Stomach (tissue), 4 donors: Measurements from ENCODE around the gene TBC1D2.

Experiments used
- CTCF ChIP-seq, 7 experiments: fragments of 450-650 bp in 4 of 7; fragments of 200-600 bp in 3 of 7; sonication (generic) in 3 of 7; IDR thresholded peaks; one replicate each; pipeline ENCODE4 v1.5.1; 2016 to 2019; ENCODE audit warnings: antibody characterized with exemption in 7 of 7, control low read depth in 2 of 7, mild to moderate bottlenecking in 1 of 7
- POLR2A ChIP-seq, 4 donors: fragments of 450-650 bp; IDR thresholded peaks; one replicate each; pipeline ENCODE4 v1.6.1; 2016; ENCODE audit warnings: antibody characterized with exemption in 4 of 4, control low read depth in 2 of 4, mild to moderate bottlenecking in 1 of 4, moderate library complexity in 1 of 4
- POLR2AphosphoS5 ChIP-seq, 3 donors: sonication (generic); formaldehyde crosslinking; IDR thresholded peaks; one replicate each; pipeline ENCODE4 v1.6.1; 2016; ENCODE audit warnings: antibody characterized with exemption in 3 of 3

GRCh38 chr9:98232926-98233325 lies 22.5 kb downstream of the TBC1D2 start:
- TF ChIP-seq POLR2AphosphoS5 (IDR thresholded peaks at IDR 0.05) (no peak), CTCF (IDR thresholded peaks at IDR 0.05) (no peak), POLR2A (IDR thresholded peaks at IDR 0.05) (no peak)
